CD14-positive monocyte (primary cell): ENCODE measurements around the gene AP1S3. TPM values are rescaled to one million over a fixed set of nuclear protein-coding genes. Genes with fewer than 3 reads are reported as not detected.
A peak's percentile ranks its signal among the peaks of the same experiment; 100 is the strongest.

Experiments used
- DNase-seq, 3 donors: peaks; one replicate each; pipeline ENCODE4 v3.0.0-alpha.2; 2011 to 2022
- H2AFZ ChIP-seq: 2 replicates; pipeline ENCODE4 v1.6.0; 2012; ENCODE audit warnings: mild to moderate bottlenecking, low read depth, low read length, inconsistent platforms; ENCODE audit not compliant: insufficient read depth, poor library complexity, severe bottlenecking
- H3K27ac ChIP-seq, 2 donors: 1 replicate in 1 of 2; 2 replicates in 1 of 2; pipeline ENCODE4 v1.5.1; 2012 to 2013; ENCODE audit warnings: low read length in 2 of 2, control low read depth in 1 of 2, inconsistent platforms in 1 of 2, low read depth in 1 of 2, mild to moderate bottlenecking in 1 of 2
- H3K27me3 ChIP-seq, 2 donors: one replicate each; pipeline versions ENCODE4 v1.6.0 to v1.6.1; 2011 to 2013; ENCODE audit warnings: low read length in 2 of 2; ENCODE audit not compliant: control insufficient read depth in 2 of 2, insufficient read depth in 2 of 2
- H3K36me3 ChIP-seq, 2 donors: replicated peaks in 1 of 2; 1 replicate in 1 of 2; 2 replicates in 1 of 2; pipeline versions ENCODE4 v1.5.1 to v1.6.1; 2012 to 2013; ENCODE audit warnings: low read length in 2 of 2, control low read depth in 1 of 2, inconsistent platforms in 1 of 2, mild to moderate bottlenecking in 1 of 2; ENCODE audit not compliant: insufficient read depth in 2 of 2, control insufficient read depth in 1 of 2
- H3K4me1 ChIP-seq, 2 donors: 1 replicate in 1 of 2; 2 replicates in 1 of 2; pipeline versions ENCODE4 v1.5.1 to v1.6.1; 2012 to 2013; ENCODE audit warnings: low read length in 2 of 2, control low read depth in 1 of 2, inconsistent platforms in 1 of 2, mild to moderate bottlenecking in 1 of 2, moderate library complexity in 1 of 2; ENCODE audit not compliant: insufficient read depth in 2 of 2, control insufficient read depth in 1 of 2
- H3K4me2 ChIP-seq: replicated peaks from 2 replicates; pipeline ENCODE3; 2012; ENCODE audit warnings: low read length, moderate library complexity, mild to moderate bottlenecking; ENCODE audit not compliant: poor library complexity, severe bottlenecking; ENCODE audit errors: extremely low read depth
- H3K4me3 ChIP-seq, 3 experiments: fragments of 200-600 bp in 1 of 3; sonication (generic) in 1 of 3; replicated peaks in 1 of 3; 1 replicate in 2 of 3; 2 replicates in 1 of 3; pipeline ENCODE4 v1.5.1; 2011 to 2013; ENCODE audit warnings: low read length in 3 of 3, mild to moderate bottlenecking in 3 of 3, control low read depth in 2 of 3, low read depth in 2 of 3, inconsistent platforms in 1 of 3, moderate library complexity in 1 of 3
- H3K79me2 ChIP-seq: 2 replicates; pipeline ENCODE4 v1.6.0; 2012; ENCODE audit warnings: mild to moderate bottlenecking, control low read depth, inconsistent platforms, low read length, moderate library complexity; ENCODE audit not compliant: insufficient read depth
- H3K9ac ChIP-seq: 2 replicates; pipeline ENCODE4 v1.6.0; 2017; ENCODE audit warnings: low read length, mild to moderate bottlenecking; ENCODE audit not compliant: insufficient read depth, poor library complexity, severe bottlenecking
- H3K9me3 ChIP-seq, 2 donors: replicated peaks in 1 of 2; 1 replicate in 1 of 2; 2 replicates in 1 of 2; pipeline versions ENCODE4 v1.5.1 to v1.6.1; 2012 to 2013; ENCODE audit warnings: low read length in 2 of 2, control low read depth in 1 of 2; ENCODE audit not compliant: control insufficient read depth in 1 of 2, insufficient read depth in 1 of 2
- H4K20me1 ChIP-seq: 2 replicates; pipeline ENCODE4 v1.6.0; 2012; ENCODE audit warnings: mild to moderate bottlenecking, low read length, control low read depth, moderate library complexity; ENCODE audit not compliant: insufficient read depth
- H3K27ac Mint-ChIP-seq, 7 donors: one replicate each; pipeline ENCODE4 v1.8.0; 2020; ENCODE audit warnings: mild to moderate bottlenecking in 7 of 7, mixed read lengths in 7 of 7, moderate library complexity in 6 of 7, inconsistent platforms in 2 of 7
- H3K27me3 Mint-ChIP-seq, 3 donors: one replicate each; pipeline ENCODE4 v1.8.0; 2021 to 2022; ENCODE audit warnings: low read depth in 3 of 3, mild to moderate bottlenecking in 3 of 3, mixed read lengths in 3 of 3, moderate library complexity in 3 of 3, inconsistent platforms in 1 of 3
- H3K36me3 Mint-ChIP-seq, 2 donors: one replicate each; pipeline ENCODE4 v1.8.0; 2020; ENCODE audit warnings: mixed read lengths in 2 of 2, inconsistent platforms in 1 of 2, mild to moderate bottlenecking in 1 of 2
- H3K4me1 Mint-ChIP-seq: one replicate; pipeline ENCODE4 v1.8.0; 2020; ENCODE audit warnings: mild to moderate bottlenecking, mixed read lengths
- H3K4me3 Mint-ChIP-seq, 2 donors: one replicate each; pipeline ENCODE4 v1.8.0; 2020; ENCODE audit warnings: mild to moderate bottlenecking in 2 of 2, mixed read lengths in 2 of 2, moderate library complexity in 1 of 2
- H3K9me3 Mint-ChIP-seq, 7 donors: one replicate each; pipeline ENCODE4 v1.8.0; 2020 to 2022; ENCODE audit warnings: mixed read lengths in 7 of 7, mild to moderate bottlenecking in 6 of 7, moderate library complexity in 6 of 7, inconsistent platforms in 2 of 7
- WGBS: methylation state at CpG from one replicate; pipeline ENCODE4 v1.1.5; 2013; ENCODE audit warnings: missing lambda C conversion rate; ENCODE audit not compliant: insufficient coverage; 5-methylcytosine and 5-hydroxymethylcytosine counted together
- intact Hi-C, 2 donors: fragments of 100-400 bp; cut with micrococcal nuclease; formaldehyde crosslinking; loops; one replicate each; pipeline versions ENCODE4 v1.15.0 to v1.15.1; 2023
- polyA plus RNA-seq, 3 donors: library from polyadenylated mRNA; depleted of rRNA in 1 of 3; unstranded in 2 of 3; stranded (reverse) in 1 of 3; fragments of 300-500 nt in 2 of 3; fragments of >200 nt in 1 of 3; fragmentation: Illumina TruSeq in 2 of 3; gene quantifications; 1 replicate in 2 of 3; 2 replicates in 1 of 3; pipeline ENCODE4 v1.2.3, GENCODE V29; 2012 to 2021
- TF ChIP-seq, protein P1 (sequence below): fragments of 200-600 bp; IDR thresholded peaks from one replicate; pipeline ENCODE4 v1.8.0; 2022; ENCODE audit warnings: antibody characterized with exemption, mild to moderate bottlenecking

AP1S3 gene
- polyA plus RNA-seq, 3 donors, result 0.80 to 1.3 (median 0.81) TPM

DNA sequence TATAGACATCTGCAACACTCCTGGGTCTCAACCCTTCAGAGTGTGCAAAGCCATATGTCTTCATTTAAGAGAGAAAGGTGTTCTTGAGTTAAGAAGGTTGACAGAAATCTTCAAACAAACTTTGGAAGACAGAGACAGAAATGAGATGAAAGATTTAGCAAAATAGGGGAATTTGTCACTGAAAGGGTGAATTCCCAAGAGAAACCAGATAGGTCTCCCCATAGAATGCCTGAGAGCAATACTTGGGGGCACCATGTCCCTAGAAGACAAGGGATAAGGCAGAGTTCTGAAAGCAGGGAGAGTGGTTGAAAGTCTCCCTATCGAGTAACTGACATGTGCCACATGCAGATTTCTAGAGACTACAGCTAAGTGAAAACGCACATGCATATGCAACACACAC is 50.0 kb downstream of the AP1S3 start:
- Histone ChIP-seq H3K79me2 (no peaks in the 10 kb centered on the region), H3K4me2 (no peak overlapping the region)

DNA sequence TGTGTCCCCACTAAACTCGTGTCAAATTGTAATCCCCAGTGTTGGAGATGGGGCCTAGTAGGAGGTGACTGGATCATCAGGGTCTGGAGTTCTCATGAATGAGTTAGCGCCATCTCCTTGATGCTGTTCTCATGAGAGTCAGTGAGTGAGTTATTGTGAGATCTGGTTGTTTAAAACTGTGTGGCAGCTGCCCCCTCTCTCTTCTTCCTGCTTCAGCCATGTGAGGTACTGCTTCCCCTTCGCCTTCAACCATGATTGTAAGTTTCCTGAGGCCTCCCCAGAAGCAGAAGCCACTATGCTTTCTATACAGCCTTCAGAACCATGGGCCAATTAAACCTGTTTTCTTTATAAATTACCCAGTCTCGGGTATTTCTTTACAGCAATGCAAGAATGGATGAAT is 50.4 kb downstream of the AP1S3 start:
- Histone ChIP-seq H3K4me1 (peaks cover 0 to 5% of the 10 kb centered on the region in 2 donors), H3K36me3 (no peaks in the 10 kb centered on the region), H3K27me3 (no peaks in the 10 kb centered on the region), H3K4me3 (no peak overlapping the region), H2AFZ (no peak overlapping the region), H3K79me2 (no peaks in the 10 kb centered on the region), H3K27ac (peak overlapping the region in 1 of 2 donors; percentile 59), H3K4me2 (no peak overlapping the region), H3K9ac (no peak overlapping the region), H4K20me1 (no peaks in the 10 kb centered on the region), H3K9me3 (no peaks in the 10 kb centered on the region)
- 75% methylated on average over 1 of the region's 4 CpGs for WGBS
- DNase-seq, result no peak
- TF ChIP-seq, protein P1, sequence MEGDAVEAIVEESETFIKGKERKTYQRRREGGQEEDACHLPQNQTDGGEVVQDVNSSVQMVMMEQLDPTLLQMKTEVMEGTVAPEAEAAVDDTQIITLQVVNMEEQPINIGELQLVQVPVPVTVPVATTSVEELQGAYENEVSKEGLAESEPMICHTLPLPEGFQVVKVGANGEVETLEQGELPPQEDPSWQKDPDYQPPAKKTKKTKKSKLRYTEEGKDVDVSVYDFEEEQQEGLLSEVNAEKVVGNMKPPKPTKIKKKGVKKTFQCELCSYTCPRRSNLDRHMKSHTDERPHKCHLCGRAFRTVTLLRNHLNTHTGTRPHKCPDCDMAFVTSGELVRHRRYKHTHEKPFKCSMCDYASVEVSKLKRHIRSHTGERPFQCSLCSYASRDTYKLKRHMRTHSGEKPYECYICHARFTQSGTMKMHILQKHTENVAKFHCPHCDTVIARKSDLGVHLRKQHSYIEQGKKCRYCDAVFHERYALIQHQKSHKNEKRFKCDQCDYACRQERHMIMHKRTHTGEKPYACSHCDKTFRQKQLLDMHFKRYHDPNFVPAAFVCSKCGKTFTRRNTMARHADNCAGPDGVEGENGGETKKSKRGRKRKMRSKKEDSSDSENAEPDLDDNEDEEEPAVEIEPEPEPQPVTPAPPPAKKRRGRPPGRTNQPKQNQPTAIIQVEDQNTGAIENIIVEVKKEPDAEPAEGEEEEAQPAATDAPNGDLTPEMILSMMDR, result no peak
- H3K36me3 Mint-ChIP-seq, result peaks cover 7 to 11% of the 10 kb centered on the region in 2 donors
- intact Hi-C loops, result no loop called here
- H3K9me3 Mint-ChIP-seq, result peaks cover 0 to 3% (median 0%) of the 10 kb centered on the region in 7 donors
- H3K4me3 Mint-ChIP-seq, result no peak overlapping the region
- H3K27ac Mint-ChIP-seq, result peak overlapping the region in 3 of 7 donors; percentile 35 to 79 (median 55)
- H3K27me3 Mint-ChIP-seq, result no peaks in the 10 kb centered on the region
- H3K4me1 Mint-ChIP-seq, result peaks cover 14% of the 10 kb centered on the region

More for the DNA sequence above, 50.0 kb downstream of the AP1S3 start:
- peaks cover 0 to 3% (median 0%) of the 10 kb centered on the region in 7 donors for H3K9me3 Mint-ChIP-seq
- peaks cover 7 to 11% of the 10 kb centered on the region in 2 donors for H3K36me3 Mint-ChIP-seq
- Histone ChIP-seq H3K27ac (peak overlapping the region in 1 of 2 donors; percentile 59), H2AFZ (no peak overlapping the region), H3K27me3 (no peaks in the 10 kb centered on the region), H3K9me3 (no peaks in the 10 kb centered on the region), H3K36me3 (no peaks in the 10 kb centered on the region), H3K4me3 (no peak overlapping the region), H3K4me1 (peaks cover 0 to 5% of the 10 kb centered on the region in 2 donors), H4K20me1 (no peaks in the 10 kb centered on the region), H3K9ac (no peak overlapping the region)
- H3K4me3 Mint-ChIP-seq, result no peak overlapping the region
- no peaks in the 10 kb centered on the region for H3K27me3 Mint-ChIP-seq
- intact Hi-C loops, result no loop called here
- peak overlapping the region in 4 of 7 donors; percentile 23 to 47 (median 40) for H3K27ac Mint-ChIP-seq
- no peak for DNase-seq
- peaks cover 14% of the 10 kb centered on the region for H3K4me1 Mint-ChIP-seq
- TF ChIP-seq, protein P1, result no peak
- 100% methylated on average over 1 of the region's 2 CpGs for WGBS
